ENCODE measurements around the gene SOX21. TPM values are rescaled to one million over a fixed set of nuclear protein-coding genes. Genes with fewer than 3 reads are reported as not detected.
A peak's percentile ranks its signal among the peaks of the same experiment; 100 is the strongest.

Gene SOX21
- total RNA-seq, 3 donors from 2014 or later: not detected

DNA sequence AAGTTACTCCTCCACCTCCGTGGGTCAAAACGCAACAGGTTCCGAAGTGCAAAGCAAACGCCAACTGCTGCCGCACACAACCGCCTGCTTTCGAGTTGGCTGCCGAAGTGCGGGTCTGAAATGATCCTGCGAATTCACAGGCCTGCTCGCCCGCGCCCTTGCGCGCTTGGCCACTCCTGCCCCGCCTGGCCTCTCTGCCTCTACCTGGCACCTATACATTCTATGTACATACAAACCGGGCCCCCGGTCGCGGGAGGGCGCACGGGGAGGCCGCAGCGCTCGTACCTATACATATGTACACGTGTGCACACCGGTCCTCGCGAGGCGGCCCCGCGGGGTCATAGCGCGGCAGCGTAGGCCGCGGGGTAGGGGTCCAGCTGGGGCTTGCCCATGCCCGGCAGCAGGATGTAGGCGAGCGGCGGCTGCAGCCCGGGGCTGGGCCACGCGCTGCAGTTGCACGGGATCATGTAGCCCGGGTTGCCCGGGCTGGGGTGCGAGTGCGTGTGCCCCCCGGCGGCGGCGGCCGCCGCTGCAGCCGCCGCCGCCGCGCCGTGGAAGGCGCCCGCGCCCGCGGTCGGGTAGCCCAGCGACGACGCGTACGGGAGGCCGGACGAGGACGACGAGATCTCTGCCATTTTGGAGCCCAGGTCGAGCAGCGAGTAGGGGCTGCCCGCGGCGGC lies 1.3 kb downstream of the SOX21 start:
- H3K4me1 ChIP-seq (ENCODE audit: low read depth): peaks cover 17% of the 10 kb centered on the region
- DNase-seq (peak in 2 of 3 donors; percentile 6 to 37), ATAC-seq (peak; percentile 66)
- intact Hi-C loops (cut with DNase I, micrococcal nuclease): no loop called here
- H3K9me3 ChIP-seq: no peaks in the 10 kb centered on the region
- H3K4me3 ChIP-seq: no peak overlapping the region
- no peaks in the 10 kb centered on the region for H3K36me3 ChIP-seq (ENCODE audit: low read depth)
- TF ChIP-seq, protein P1, sequence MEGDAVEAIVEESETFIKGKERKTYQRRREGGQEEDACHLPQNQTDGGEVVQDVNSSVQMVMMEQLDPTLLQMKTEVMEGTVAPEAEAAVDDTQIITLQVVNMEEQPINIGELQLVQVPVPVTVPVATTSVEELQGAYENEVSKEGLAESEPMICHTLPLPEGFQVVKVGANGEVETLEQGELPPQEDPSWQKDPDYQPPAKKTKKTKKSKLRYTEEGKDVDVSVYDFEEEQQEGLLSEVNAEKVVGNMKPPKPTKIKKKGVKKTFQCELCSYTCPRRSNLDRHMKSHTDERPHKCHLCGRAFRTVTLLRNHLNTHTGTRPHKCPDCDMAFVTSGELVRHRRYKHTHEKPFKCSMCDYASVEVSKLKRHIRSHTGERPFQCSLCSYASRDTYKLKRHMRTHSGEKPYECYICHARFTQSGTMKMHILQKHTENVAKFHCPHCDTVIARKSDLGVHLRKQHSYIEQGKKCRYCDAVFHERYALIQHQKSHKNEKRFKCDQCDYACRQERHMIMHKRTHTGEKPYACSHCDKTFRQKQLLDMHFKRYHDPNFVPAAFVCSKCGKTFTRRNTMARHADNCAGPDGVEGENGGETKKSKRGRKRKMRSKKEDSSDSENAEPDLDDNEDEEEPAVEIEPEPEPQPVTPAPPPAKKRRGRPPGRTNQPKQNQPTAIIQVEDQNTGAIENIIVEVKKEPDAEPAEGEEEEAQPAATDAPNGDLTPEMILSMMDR (IDR thresholded peaks at IDR 0.05): no peak

DNA sequence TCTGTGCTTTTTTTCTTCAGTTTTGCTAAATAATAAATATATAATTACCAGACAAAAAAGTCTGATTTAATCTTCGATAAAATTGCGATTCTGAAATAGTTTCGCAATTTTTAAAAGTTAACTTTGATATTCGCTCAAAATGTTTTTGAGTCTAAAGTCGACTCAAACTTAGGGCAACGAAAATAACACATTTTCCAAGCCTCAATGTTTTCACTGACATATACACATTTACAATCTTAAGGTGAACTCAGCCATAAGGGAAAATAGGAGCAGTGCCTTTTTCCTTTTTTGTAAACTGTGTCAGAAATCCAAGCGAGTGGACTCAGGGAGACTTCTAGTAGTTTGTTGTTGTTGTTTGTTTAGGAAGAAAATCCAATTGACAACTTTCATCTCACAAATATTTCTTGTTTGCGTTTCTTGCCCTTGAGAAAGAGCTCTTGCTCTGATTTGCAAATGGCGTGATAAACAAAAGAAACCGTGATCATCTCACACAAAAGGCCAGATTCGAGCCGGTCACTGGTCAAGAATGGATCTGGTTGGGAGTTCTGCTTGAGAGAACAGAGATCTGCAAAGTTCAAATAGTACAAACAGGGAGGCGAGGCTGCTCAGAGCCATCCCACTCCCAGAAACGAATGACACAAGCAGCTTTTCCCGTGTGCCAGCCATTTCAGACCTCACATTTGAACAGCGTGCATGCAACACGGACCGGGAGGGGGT lies 2.1 kb downstream of the SOX21 start:
- H3K9me3 ChIP-seq: no peaks in the 10 kb centered on the region
- H3K4me1 ChIP-seq (ENCODE audit: low read depth): peaks cover 17% of the 10 kb centered on the region
- DNase-seq (no peak), ATAC-seq (no peak)
- H3K36me3 ChIP-seq (ENCODE audit: low read depth): no peaks in the 10 kb centered on the region
- TF ChIP-seq, protein P1 (IDR thresholded peaks at IDR 0.05): no peak
- intact Hi-C loops (cut with DNase I, micrococcal nuclease): no loop called here
- H3K4me3 ChIP-seq: no peak overlapping the region

DNA sequence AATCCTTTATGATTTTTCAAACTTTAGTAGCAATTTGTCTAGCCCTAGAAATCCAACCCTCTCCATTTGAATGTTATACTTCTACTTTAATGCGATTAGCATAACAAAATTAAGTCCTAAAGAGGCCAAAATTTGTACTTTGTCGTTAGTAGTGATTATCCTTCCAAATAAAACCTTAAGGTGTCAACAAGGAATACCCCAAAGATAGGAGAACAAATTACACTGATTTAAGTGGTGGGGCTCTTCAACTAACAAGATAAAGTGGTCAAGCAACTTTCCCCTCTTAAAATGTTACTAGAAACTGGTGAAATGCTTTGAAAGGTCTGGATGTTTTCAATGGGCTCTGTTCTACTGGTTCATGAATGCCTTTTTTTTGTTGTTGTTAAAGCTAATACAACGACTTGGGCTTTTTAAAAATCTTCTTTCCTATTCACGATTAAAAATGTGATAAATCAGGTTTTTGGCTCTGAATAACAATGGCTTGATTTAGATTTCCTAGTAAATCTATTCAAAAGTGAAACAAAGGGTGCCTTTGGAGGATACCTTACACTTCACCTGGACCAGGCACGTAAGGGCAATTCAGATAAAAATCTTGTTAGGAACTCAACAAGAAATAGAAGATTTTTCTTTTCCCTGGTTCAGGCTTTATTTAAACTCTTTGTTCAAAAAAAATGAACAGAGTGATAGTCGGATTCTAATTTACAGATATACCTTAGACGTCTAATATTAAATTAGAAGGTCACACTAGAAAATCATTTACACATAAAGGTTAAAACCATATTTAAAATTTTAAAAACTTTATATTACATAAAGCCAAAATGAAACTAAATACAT lies 3.1 kb downstream of the SOX21 start:
- Histone ChIP-seq H3K36me3 (ENCODE audit: low read depth) (no peaks in the 10 kb centered on the region), H3K4me3 (no peak overlapping the region), H3K4me1 (ENCODE audit: low read depth) (peaks cover 17% of the 10 kb centered on the region), H3K9me3 (no peaks in the 10 kb centered on the region)
- TF ChIP-seq, protein P1 (IDR thresholded peaks at IDR 0.05): no peak
- intact Hi-C loops (cut with DNase I, micrococcal nuclease): no loop called here
- ATAC-seq: no peak
- no peak for DNase-seq

DNA sequence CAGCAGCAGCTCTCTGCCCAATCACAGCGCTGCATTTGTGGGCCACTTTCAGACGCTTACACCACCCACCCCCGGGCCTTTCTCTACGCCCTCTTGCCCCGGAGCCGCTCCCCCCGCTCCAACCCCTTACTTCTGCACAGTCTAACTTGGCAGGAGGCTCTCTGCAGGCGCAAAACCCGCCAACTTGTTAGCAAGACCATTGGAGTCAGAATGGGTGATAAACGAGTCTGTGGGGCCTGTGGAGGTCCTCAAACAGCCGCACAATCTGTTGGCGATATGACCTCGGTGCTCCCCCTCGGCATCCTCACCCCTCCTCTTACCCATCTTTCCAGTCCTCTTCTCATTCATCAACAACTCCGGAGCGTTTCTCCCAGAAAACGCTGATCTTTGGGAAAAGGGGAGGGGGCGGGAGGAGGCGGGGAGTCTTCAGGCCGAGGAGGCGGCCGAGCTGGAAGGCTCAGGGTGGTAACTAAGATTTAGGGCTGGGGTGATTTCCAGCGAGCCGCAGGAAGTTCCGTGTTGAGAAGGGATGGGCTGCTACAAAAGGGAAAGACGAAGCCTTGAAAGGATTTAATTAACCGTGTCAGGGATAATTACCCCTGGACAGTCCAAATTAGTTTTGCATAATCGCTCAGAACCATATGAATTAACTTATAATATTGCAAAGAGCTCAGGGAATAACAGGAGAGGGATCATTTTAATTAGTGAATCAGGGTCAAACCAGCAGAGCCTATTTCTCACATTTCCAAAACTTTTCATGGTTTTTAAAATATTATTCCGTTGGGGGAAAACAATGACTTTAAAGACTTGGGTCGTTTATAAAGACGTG lies 4.1 kb downstream of the SOX21 start:
- Histone ChIP-seq H3K36me3 (ENCODE audit: low read depth) (no peaks in the 10 kb centered on the region), H3K4me1 (ENCODE audit: low read depth) (peaks cover 17% of the 10 kb centered on the region), H3K9me3 (no peaks in the 10 kb centered on the region), H3K4me3 (no peak overlapping the region)
- intact Hi-C loops (cut with DNase I, micrococcal nuclease): no loop called here
- ATAC-seq (no peak), DNase-seq (no peak)
- TF ChIP-seq, protein P1 (IDR thresholded peaks at IDR 0.05): no peak

DNA sequence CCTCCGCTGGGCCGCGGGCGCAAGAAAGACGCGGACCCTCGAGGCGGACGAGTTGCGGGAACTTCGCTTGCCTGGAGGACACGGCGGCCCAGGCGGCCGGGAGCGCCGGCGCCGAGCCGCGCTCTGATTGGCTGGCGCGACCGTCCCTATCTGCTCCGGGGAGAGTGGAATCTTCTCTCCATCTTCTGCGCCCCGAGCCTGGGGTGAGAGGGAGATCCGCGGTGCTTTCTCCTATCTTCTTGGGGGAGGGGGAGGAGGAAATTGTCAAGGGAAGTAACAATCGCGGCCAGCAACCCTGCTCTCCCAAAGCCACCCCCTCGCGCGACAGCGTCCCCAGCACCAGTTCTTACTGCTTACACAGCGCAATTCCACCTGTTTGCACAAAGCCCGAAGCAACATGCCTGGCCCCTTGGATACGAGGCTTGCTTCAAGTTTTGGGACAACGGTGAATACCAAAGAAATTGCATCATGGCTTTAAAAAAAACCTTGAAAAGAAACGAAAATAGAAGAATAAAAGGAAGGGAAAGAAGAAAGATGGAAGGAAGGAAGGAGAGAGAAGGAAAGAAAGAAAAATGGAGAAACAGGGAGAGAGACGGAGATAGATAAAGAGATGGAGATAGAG lies 4.8 kb downstream of the SOX21 start:
- TF ChIP-seq, protein P1 (IDR thresholded peaks at IDR 0.05): no peak
- ATAC-seq: no peak
- no peak for DNase-seq

More for the DNA sequence above, 4.8 kb downstream of the SOX21 start:
- Histone ChIP-seq H3K4me3 (no peak overlapping the region), H3K36me3 (ENCODE audit: low read depth) (no peaks in the 10 kb centered on the region), H3K4me1 (ENCODE audit: low read depth) (peaks cover 11% of the 10 kb centered on the region), H3K9me3 (no peaks in the 10 kb centered on the region)
- intact Hi-C loops (cut with DNase I, micrococcal nuclease): no loop called here

All from mucosa of descending colon (tissue), 3 donors.